HG03442 (cell line): ENCODE data around the gene TGM5.
"Not testable (repeated sequence)": the region's sequence is repeated elsewhere in the genome, so short reads cannot be mapped to it uniquely, and the experiment has no call there.

ENCODE experiments used
- ATAC-seq: cut with Tn5 transposase; IDR thresholded peaks from one replicate; pipeline ENCODE4 v1.9.1; 2021; ENCODE audit warnings: mild to moderate bottlenecking, moderate library complexity; ENCODE audit not compliant: unreplicated experiment

TGM5 gene, protein sequence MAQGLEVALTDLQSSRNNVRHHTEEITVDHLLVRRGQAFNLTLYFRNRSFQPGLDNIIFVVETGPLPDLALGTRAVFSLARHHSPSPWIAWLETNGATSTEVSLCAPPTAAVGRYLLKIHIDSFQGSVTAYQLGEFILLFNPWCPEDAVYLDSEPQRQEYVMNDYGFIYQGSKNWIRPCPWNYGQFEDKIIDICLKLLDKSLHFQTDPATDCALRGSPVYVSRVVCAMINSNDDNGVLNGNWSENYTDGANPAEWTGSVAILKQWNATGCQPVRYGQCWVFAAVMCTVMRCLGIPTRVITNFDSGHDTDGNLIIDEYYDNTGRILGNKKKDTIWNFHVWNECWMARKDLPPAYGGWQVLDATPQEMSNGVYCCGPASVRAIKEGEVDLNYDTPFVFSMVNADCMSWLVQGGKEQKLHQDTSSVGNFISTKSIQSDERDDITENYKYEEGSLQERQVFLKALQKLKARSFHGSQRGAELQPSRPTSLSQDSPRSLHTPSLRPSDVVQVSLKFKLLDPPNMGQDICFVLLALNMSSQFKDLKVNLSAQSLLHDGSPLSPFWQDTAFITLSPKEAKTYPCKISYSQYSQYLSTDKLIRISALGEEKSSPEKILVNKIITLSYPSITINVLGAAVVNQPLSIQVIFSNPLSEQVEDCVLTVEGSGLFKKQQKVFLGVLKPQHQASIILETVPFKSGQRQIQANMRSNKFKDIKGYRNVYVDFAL

DNA sequence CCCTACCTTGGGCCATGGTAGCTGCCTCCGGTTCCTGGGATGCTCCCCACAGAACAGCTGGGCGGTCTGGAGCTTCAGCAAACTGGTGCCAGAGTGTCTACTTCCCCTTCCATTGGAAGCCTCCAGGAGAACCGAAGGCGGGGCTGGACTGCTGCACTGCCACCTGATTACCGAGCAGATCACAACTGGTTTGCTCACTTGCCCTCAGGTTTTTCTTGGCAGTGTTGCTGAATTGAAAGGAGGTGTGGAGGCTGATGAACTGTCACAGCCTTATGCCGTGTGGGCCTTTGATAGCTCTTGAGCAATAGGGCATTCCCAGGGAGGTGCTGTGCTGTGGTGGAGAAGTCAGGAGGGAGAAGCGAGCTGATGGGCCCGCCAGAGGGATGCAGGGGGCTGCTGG, at the start of gene TGM5:
TGM5 (minus strand) TSS at position 95 of the 400 bp plus-strand sequence; CDS start at position 16, 79 bp downstream.
- no peak for ATAC-seq

DNA sequence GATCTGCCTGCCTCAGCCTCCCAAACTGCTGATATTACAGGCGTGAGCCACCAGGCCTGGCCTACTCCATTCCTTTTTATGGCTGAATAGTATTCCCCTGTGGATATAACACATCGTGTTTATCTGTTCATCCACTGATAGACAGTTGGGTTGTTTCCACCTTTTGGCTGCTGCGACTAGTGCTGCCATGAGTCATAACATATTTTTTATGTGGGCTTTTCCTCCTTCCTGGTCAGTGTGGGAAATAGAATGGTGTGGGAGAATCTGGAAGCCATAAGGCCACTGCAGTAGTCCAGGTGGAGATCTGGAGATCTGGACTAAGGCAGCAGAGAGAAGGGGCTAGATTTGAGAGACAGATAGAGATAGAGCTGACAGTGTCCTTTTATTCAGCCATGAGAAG, 47.4 kb upstream of the TGM5 start:
- ATAC-seq, result no peak

DNA sequence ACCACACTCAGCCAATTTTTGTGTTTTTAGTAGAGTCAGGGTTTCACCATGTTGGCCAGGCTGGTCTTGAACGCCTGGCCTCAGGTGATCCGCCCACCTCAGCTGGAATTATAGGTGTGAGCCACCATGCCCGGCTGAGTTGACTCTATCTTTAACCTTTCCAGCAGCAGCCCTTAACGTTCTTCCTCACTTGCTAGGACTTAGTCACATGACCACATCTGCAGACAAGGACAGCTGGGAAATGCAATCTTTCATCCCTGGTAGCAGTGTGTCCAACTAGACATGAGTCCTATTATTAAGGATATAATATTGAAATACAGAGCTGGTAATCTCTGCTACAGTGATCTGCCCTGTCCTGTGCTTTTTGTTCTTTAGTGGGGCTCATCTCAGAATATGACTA, 45.6 kb upstream of the TGM5 start:
- ATAC-seq, result no peak

DNA sequence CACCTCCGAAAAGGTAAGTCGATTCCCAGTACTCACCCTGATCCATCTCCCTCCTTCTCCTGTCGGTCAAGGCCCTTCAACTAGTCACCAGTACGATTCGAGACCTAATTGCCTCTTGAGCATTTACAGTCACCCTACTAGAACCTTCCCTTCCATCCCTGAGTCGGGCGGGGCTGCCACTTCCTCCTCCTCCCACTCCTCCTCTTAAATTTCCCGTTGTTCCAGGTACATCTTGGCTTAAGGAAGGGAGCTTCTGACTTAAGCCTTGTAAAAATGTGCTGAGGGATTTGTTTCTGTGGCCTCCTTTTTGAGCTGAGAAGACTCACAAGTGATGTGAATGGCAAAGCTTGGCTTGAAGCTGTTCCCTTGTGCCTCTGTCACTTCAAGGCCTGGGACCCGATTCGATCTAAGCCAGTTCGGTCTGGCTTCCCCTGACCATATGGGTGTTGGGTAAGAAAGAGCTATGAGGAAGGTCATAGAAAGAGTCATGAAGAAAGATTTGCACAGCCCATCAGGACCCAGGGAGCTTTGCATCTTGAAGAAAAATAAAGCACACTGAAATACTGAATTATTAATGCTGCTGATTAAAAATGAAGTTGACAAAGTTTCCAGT, 35.6 kb upstream of the TGM5 start, which contains the start of gene TGM7:
TGM7 (minus strand) TSS at position 51 of the 613 bp plus-strand sequence.
- no peak for ATAC-seq

DNA sequence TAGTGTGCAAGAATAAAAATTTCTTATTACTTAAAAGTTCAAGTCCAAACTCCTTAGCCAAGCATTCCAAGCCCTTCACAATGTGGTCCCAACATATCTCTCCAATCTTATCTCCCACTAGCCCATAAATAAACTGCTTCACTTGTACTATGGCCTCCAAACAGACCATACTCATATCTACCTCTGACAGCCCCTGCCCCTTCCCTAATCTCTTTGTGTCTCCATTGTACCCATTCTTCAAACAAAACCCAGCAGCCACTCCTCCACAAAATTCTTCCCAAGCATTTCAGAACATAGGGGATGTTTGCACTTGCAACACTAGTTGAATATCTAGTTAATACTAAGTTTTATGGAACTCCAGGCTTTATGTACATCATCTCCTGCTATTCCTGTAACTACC, 33.2 kb upstream of the TGM5 start:
- ATAC-seq, result no peak

DNA sequence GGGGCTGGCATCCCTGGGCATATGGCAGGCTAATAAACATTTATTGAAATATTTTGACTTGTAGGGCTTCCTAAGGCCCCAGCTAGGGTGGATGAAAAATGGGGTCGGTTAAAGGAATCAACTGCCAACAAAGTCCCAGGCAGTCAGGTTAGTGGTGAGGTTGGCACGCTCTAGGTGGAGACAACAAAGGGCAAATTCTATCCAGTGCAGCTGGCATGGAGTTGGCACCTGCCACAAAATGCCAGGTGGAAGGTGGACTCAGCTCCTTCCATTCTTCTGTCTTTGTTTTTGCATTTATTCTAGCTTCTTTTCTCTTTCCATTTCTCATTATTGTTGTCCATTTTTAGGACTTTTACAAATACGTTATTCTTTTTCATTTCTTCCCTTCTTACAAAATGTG, 32.7 kb upstream of the TGM5 start:
- no peak for ATAC-seq

DNA sequence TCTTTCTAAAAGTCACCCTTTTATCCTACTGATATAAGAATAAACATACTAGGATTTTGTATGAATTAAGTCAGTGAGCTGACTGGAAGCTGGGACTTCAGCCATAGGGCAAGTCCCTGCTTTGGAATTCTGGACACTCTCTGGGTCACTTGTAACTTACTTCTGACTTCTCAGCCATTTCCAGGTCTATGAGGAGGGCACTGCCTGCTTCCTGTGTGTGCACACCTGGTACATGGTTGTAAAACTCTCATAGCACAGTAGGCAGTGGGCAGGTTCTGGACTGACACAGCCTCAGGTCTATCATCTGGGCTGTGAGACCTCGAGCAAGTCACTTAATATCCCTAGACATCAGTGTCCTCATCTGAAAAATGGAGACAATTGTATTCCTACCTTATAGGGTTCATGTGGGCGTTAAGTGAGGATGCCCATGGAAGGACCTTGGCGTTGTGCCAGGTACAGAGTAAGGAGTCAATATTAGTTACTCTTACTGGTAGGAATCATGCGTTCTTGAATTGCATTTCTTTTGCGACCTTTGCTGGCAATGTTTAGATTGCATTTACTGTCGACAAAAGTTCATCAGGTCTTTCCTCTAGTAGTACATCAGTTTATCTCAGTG, 27.5 kb upstream of the TGM5 start:
- no peak for ATAC-seq

DNA sequence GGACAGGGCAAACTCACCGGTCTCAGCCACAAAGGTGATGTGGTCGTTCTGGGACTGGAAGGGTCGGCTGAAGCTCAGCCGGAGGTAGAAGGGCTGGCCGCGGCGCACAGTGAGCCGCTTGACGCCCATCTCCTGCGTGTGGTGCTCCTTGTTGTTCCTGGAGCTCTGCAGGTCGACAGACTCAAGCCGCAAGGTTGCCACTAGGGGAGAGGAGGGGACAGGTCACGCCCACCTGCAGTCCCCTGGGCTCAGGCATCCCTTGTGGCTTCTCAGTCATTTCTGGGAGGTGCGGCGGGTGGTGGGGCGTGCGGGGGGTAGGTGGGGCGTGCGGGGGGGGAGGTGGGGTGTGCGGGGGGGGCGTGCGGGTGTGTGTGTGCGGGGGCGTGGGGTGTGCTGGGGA, 26.7 kb upstream of the TGM5 start:
- no peak for ATAC-seq

DNA sequence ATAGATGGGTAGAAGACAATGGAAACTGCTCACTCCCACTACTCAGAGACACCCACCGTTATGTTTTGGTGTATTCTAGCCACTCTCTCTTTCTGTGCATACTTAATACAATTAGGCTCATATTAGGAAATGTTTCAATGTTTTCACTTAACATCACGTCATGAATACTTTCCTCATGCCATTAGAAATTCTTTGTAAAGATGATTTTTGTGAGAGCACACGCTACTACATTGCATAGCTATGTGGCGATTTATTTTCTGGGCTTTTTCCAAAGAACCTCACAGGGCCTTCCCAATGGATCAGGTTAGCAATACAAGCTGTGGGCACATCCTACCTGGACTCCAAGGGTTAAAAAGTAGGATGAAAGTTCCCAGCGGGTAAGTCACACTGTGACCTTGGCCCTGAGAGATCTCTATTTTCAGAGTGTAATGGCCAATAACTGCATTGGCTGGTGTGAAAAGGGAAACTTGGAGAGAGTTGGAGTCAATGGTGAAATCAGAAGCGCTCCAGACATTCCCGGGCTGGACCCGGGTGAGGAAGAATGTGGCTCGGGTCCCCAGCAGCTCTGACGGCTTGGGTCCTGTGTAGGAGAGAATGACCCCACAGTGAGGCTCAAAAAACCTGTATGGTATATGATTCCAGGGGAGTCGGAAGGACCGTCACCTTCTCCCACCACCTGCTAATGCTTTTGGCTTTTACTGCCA, 25.8 kb upstream of the TGM5 start:
- ATAC-seq, result no peak

DNA sequence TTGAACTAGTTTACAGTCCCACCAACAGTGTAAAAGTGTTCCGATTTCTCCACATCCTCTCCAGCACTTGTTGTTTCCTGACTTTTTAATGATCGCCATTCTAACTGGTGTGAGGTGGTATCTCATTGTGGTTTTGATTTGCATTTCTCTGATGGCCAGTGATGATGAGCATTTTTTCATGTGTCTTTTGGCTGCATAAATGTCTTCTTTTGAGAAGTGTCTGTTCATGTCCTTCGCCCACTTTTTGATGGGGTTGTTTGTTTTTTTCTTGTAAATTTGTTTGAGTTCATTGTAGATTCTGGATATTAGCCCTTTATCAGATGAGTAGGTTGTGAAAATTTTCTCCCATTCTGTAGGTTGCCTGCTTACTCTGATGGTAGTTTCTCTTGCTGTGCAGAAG, 22.9 kb upstream of the TGM5 start:
- not testable (repeated sequence) for ATAC-seq

DNA sequence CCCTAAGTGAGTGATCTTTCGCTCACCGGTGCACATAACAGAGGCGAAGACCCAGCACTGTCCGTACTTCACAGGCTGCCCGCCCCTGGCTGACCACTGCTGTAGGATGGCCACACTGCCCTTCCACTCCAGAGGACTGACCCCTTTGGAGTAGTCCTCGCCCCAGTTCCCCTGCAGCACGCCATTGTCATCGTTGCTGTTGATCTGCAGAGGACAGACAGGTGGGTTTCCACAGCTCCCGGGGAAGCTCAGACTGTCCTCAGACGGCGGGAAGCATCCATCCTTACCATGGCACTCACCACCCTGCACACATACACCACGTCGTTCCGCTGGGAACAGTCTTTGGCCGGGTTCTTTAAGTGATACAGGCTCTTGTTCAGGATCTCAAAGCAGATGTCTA, 20.5 kb upstream of the TGM5 start:
- ATAC-seq, result no peak

DNA sequence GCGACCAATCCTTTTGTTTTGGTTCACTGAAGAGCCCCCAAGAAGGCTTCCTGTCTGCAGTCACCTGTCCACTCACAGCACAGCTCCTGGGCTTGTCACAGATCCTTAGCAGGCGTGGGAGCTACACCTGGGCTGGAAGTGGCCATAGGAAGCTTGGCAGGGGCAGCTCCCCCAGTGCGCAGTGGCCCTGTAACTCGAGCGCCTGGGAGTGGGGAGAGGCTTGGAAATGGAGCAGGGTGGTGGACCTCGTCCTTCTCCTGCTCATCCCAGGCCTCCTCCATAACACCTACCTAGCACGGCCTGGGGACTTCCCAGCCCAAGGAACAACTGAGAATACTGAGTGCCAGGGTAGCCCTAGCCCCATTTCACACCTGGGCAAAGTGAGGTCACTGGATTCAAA, 19.3 kb upstream of the TGM5 start:
- ATAC-seq, result no peak

DNA sequence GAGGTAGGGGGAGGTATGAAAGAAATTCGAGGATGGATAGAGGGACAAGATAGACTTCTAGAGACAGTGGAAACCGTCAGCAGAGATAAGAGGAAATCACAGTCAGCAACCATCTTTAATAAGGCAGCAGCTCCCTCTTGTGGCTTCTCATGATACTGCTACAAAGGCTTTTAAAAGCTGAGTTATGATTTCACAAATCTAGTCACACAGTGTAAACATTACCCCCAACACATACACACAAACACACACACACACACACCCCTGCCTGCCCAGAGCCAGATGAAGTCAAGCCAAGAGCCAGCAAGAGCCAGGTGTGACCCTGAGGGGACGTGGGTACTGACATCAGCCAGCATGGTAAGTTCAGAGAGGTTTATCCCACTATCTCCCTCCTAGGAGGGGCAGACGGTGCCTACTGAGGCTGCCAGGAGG, 18.9 kb upstream of the TGM5 start:
- ATAC-seq, result no peak

DNA sequence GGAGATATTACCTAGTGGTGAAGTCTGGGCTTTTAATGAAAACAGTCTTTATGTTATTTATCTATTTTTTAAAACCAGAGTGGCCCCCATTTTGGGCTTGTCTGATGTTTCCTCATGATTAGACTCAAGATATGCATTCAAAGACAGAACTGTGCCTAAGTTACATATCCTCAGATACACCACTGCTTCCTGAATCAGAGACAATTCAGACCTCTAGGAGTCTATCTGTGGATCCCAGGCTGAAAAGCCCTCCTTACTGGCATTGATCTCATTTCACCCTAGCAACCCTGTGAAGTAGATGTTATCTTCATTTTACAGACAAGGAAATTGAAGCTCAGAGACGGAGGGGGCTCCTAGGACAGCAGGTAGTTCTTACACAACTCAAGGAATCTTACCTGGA, 16.8 kb upstream of the TGM5 start:
- ATAC-seq, result no peak

DNA sequence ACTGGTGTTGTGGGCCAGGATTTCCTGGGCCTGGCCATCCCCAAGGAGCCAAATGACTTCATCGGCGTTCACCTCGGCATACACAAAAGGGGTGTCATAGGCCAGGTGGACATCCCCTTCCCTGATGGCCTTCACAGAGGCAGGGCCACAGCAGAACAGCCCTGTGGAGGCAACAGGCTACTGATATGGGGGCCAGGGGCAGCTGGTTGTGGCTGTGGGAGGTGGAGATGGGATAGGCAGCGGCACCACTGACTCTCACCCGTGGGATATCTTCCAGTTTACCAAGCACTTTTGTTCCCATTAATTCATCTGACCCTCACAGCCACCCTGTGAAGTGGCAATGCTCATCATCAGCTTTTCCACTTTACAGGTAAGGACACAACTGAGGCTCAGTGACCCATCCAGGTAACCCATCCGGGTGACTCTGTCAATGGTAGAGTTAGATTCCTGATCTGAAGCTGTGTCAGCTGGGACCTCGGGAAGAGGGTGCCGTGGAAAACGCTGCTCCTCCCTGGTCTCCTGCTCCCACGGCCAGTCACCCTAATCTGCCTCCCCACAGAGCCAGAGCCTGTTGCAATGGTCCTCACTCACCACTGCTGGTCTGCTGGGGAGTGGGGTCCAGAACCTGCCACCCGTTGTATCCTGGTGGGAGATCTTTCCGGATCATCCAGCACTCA, 15.3 kb upstream of the TGM5 start:
- ATAC-seq, result no peak

DNA sequence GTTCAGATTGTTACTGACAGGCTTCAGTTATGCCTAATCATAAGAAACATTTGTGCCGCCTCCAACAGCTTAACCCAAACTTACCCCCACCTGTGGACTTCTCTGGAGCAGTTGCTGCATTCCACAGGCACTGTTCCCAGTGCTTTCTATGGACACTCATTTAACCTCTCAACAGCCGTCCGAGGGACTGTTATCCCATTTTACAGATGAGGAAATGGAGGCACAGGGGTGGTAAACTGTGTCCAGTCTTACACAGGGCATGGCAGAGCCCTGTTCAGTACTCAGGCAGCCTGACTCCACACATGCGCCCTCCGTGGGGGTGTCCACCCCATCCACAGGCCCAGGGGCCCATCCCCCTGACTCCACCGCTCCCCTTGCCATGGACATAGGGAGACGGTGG, 14.3 kb upstream of the TGM5 start:
- no peak for ATAC-seq

DNA sequence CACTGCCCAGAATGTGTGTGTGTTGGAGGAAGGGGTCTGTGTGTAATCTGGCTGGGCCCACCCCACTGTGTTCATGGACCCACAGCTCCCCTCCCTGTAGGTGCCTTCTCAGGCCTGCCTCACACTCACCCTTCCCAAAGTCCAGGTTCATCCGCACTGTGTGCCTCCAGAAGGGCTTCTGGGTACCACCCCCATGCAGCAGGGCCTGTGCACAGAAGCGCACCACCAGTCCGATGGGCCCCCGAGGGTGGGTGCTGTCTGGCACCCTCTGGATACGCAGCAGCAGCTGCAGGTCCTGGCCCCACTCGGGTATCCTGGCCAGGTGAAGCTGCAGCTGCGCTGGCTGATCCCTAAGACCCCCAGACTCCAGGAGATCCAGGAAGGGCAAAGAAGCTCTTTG, 12.8 kb upstream of the TGM5 start:
- no peak for ATAC-seq

DNA sequence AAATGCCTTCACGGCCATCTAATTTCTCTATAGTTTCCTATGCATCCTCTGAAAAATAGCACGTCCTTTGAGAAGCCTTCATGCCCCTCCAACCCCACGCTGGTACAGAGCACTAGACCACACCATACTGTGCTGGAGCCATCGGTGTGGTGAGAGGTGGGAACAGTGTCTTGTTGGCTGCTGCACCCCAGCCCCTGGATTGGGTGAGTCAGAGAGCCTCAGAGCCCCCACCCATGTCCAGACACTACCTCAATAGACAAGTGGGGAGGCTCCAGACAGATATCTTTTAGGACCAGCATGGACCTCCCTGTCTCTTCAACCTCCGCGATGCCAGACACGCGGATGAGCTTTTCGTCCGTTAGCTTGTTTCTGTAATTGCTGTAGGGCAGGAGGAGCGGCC, 12.1 kb upstream of the TGM5 start:
- ATAC-seq, result no peak

DNA sequence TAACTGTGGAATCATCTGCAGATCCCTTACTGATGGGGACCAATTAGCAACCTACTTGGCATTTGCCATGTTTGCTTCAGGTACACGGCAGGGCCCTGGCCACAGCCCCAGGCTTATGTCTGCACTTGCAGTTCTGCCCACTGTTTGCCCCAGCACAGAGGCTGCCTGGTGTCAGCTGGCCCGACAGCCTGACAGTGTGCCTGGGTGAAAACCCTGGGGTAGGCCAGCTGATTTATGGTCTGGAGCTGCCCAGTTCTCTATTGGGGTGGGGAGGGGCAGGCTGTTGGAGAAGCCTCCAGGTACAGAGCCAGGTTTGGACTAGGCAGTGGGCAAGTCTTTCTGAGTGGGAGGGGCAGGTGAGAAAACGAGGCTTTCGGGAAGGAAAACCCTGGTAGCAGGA, 11.2 kb upstream of the TGM5 start:
- no peak for ATAC-seq

DNA sequence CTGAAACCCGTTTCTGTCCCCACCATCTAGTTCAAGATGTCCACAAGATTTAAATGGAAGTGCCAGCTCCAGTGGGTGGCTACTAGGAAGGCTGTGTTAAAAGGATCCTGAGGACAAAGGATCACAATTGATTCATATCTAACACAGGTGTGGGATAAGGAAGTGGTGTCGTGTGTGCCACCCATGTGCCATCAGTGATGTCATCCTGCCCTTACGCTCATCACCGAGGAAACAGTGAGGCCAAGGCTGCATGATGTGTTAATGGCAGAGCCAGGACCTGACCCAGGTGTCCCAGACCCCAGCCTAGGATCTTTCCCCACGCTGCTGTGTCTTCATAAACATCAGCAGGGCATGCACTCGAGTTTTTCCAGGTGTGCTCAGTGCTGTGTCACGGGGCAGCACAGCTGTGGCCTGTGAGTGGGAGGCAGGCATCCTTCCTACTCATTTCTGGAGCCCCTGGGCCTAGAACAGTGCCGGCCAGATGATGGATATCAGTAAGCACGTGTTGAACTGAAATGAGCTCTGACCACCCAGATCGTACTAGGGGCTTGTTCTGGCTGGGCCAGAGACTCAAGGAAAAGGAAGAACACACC, 10.6 kb upstream of the TGM5 start:
- no peak for ATAC-seq
